Activated CD4-positive, alpha-beta memory T cell treated with anti-CD3 and anti-CD28 coated beads, Interleukin-2, amount 10 ng/mL, durations not matched to agents 7 days and 5 days (primary cell): ENCODE measurements around the gene PUM1. TPM values are rescaled to one million over a fixed set of nuclear protein-coding genes. Genes with fewer than 3 reads are reported as not detected.
"Not testable (repeated sequence)": the region's sequence is repeated elsewhere in the genome, so short reads cannot be mapped to it uniquely, and the experiment has no call there.

Experiments used
- CTCF ChIA-PET: fragments of 350-600 bp; sonication (Branson Sonifier 250); formaldehyde crosslinking; loops from one replicate; lab custom pipeline; 2021; ENCODE audit warnings: antibody characterized with exemption, inconsistent platforms; lab: Charles Lee
- POLR2A ChIA-PET: fragments of 350-600 bp; sonication (Branson Sonifier 250); formaldehyde crosslinking; loops from one replicate; lab custom pipeline; 2021; ENCODE audit warnings: antibody characterized with exemption; lab: Charles Lee
- DNase-seq: peaks from one replicate; pipeline ENCODE4 v3.0.0-alpha.2; 2020
- H3K27ac Mint-ChIP-seq: one replicate; pipeline ENCODE4 v1.8.0; 2021; ENCODE audit warnings: mild to moderate bottlenecking, mixed read lengths
- H3K27me3 Mint-ChIP-seq: one replicate; pipeline ENCODE4 v1.8.0; 2021; ENCODE audit warnings: mixed read lengths
- H3K36me3 Mint-ChIP-seq: one replicate; pipeline ENCODE4 v1.8.0; 2021; ENCODE audit warnings: low read depth, mixed read lengths
- H3K4me1 Mint-ChIP-seq: one replicate; pipeline ENCODE4 v1.8.0; 2021; ENCODE audit warnings: mixed read lengths
- H3K4me3 Mint-ChIP-seq: one replicate; pipeline ENCODE4 v1.8.0; 2021; ENCODE audit warnings: mild to moderate bottlenecking, mixed read lengths
- H3K9me3 Mint-ChIP-seq: one replicate; pipeline ENCODE4 v1.8.0; 2021; ENCODE audit warnings: mixed read lengths
- total RNA-seq, 2 experiments: library from RNA; stranded (reverse); gene quantifications; one replicate each; pipeline ENCODE4 v1.2.3, GENCODE V29; 2021

PUM1 gene
- total RNA-seq, 2 experiments from 2014 or later, result 86.8 to 87.4 TPM

- no peak for DNase-seq
- Mint-ChIP-seq H3K9me3 (no peaks in the 10 kb centered on the region), H3K27ac (no peak overlapping the region), H3K36me3 (peaks cover 55% of the 10 kb centered on the region), H3K4me1 (no peaks in the 10 kb centered on the region), H3K27me3 (no peaks in the 10 kb centered on the region), H3K4me3 (no peak overlapping the region)
- ChIA-PET POLR2A (no interaction called here), CTCF (interaction anchor here (1.1 to 1.7 kb wide), 2 partner anchors 14 to 224 kb away, joined by 4 to 5 read pairs; no protein-coding TSS in a partner anchor)
Observed at GRCh38 chr1:30942326-30942963, 123.1 kb downstream of the PUM1 start.

- DNase-seq, result no peak
- POLR2A ChIA-PET, result no interaction called here
- H3K9me3 Mint-ChIP-seq, result no peaks in the 10 kb centered on the region
- no peaks in the 10 kb centered on the region for H3K4me1 Mint-ChIP-seq
- no peaks in the 10 kb centered on the region for H3K27me3 Mint-ChIP-seq
- no peak overlapping the region for H3K4me3 Mint-ChIP-seq
- CTCF ChIA-PET, result no interaction called here
- H3K36me3 Mint-ChIP-seq, result peaks cover 61% of the 10 kb centered on the region
- no peak overlapping the region for H3K27ac Mint-ChIP-seq
Observed at GRCh38 chr1:30940541-30940940, 125.0 kb downstream of the PUM1 start.

DNA sequence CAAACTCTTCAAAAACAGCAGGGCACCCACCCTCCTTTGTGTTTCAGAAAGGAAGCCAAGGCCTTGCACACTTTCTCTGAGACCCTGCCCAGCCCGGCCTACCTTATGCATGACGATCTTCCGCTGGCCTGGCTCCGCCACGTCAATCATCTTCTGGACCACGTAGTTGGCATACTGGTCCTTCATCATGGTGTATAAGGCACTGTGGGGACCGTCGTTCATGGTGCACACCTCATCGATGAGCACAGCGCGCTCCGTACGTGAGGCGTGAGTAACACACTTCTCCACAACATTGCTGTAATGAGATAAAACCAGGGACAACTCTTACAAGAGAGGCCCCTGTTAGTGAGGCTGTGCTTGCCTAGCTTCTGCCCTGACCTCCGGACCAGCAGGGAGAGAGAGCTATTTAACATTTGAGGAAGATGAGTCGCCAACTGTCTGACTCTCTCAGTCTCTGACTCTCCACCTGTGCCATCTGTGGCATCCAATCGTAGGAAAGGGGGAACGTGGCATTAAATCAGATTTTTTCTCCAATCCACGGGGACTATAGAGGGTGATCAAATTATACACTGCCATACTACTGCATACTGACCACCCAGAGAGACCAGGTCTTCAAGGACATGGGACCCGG is 128.9 kb downstream of the PUM1 start:
- H3K36me3 Mint-ChIP-seq, result peaks cover 53% of the 10 kb centered on the region
- no peak overlapping the region for H3K27ac Mint-ChIP-seq
- H3K4me3 Mint-ChIP-seq, result no peak overlapping the region
- CTCF ChIA-PET, result no interaction called here
- POLR2A ChIA-PET, result no interaction called here
- no peaks in the 10 kb centered on the region for H3K4me1 Mint-ChIP-seq
- no peaks in the 10 kb centered on the region for H3K27me3 Mint-ChIP-seq
- no peaks in the 10 kb centered on the region for H3K9me3 Mint-ChIP-seq
- DNase-seq, result no peak

DNA sequence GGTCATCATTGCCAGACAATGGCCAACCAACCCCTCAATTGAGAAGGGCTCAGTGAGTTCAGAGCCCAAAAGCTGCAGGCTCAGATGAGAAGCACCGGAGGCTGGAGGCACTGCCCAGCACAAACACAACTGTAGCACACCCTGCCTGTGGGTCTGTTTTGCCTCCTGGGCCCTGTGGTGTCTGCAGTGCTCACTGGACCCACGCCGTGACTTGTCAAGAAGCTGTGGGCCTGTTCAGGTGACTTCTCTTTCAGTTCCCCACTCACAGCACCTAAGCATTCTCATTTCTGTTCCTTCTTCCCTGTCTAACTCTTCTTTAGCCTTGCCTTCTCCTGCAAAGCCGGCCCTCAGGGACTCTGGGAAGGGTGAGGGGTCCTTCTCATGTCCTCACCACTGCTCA is 129.8 kb downstream of the PUM1 start:
- CTCF ChIA-PET, H3K9me3 Mint-ChIP-seq, H3K4me1 Mint-ChIP-seq, H3K4me3 Mint-ChIP-seq, H3K27me3 Mint-ChIP-seq, DNase-seq, POLR2A ChIA-PET, H3K27ac Mint-ChIP-seq: not testable (repeated sequence)
- H3K36me3 Mint-ChIP-seq, result peaks cover 45% of the 10 kb centered on the region

GRCh38 chr1:30934613-30935012 is 130.9 kb downstream of the PUM1 start:
- H3K9me3 Mint-ChIP-seq, result no peaks in the 10 kb centered on the region
- peaks cover 41% of the 10 kb centered on the region for H3K36me3 Mint-ChIP-seq
- H3K27ac Mint-ChIP-seq, result no peak overlapping the region
- H3K4me1 Mint-ChIP-seq, result no peaks in the 10 kb centered on the region
- DNase-seq, result no peak
- no peaks in the 10 kb centered on the region for H3K27me3 Mint-ChIP-seq
- ChIA-PET CTCF (interaction anchor here (0.8 to 1.2 kb wide), 2 partner anchors 25 to 152 kb away, joined by 3 read pairs; no protein-coding TSS in a partner anchor), POLR2A (interaction anchor here (1.3 kb wide), 1 partner anchor 130 kb away, joined by 3 read pairs; no protein-coding TSS in a partner anchor)
- H3K4me3 Mint-ChIP-seq, result no peak overlapping the region

DNA sequence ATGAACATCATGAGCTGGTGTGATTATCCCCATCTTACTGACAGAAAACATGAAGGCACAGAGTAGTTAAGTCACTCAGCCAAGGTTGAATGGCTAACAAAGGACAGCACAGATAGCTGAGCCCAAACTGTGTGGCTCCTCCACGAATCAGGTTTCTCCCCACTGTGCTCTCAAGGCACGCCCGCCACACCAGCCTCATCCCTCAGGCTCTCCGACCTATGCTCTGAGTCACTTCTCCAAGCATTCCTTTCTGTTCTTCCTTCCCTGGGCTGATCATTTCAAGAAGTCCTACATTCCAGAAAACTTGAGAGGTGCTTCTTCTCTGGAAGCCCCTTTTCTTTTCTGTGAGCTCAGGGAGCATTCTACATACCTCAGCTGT is 131.7 kb downstream of the PUM1 start:
- CTCF ChIA-PET, result interaction anchor here (0.8 to 1.2 kb wide), 3 partner anchors 24 to 151 kb away, joined by 3 to 5 read pairs (median 3); no protein-coding TSS in a partner anchor
- no peak overlapping the region for H3K4me3 Mint-ChIP-seq
- no peaks in the 10 kb centered on the region for H3K9me3 Mint-ChIP-seq
- no peak overlapping the region for H3K27ac Mint-ChIP-seq
- H3K4me1 Mint-ChIP-seq, result no peaks in the 10 kb centered on the region
- peaks cover 34% of the 10 kb centered on the region for H3K36me3 Mint-ChIP-seq
- DNase-seq, result no peak
- POLR2A ChIA-PET, result interaction anchor here (1.3 kb wide), 1 partner anchor 131 kb away, joined by 3 read pairs; no protein-coding TSS in a partner anchor
- no peaks in the 10 kb centered on the region for H3K27me3 Mint-ChIP-seq

GRCh38 chr1:30930631-30931173 is 134.8 kb downstream of the PUM1 start:
- POLR2A ChIA-PET, result no interaction called here
- H3K27ac Mint-ChIP-seq, result no peak overlapping the region

GRCh38 chr1:30929944-30930525 is 135.5 kb downstream of the PUM1 start:
- CTCF ChIA-PET, result interaction anchor here (1.1 to 5.1 kb wide), 3 partner anchors 125 to 211 kb away, joined by 4 to 37 read pairs (median 4); no protein-coding TSS in a partner anchor
- DNase-seq, result no peak
- Mint-ChIP-seq H3K27me3 (no peaks in the 10 kb centered on the region), H3K4me3 (no peak overlapping the region), H3K4me1 (peaks cover 2% of the 10 kb centered on the region), H3K9me3 (no peaks in the 10 kb centered on the region), H3K36me3 (peaks cover 16% of the 10 kb centered on the region), H3K27ac (no peak overlapping the region)
- POLR2A ChIA-PET, result no interaction called here

More at GRCh38 chr1:30930631-30931173, 134.8 kb downstream of the PUM1 start:
- Mint-ChIP-seq H3K4me3 (no peak overlapping the region), H3K27me3 (no peaks in the 10 kb centered on the region), H3K4me1 (peaks cover 2% of the 10 kb centered on the region), H3K36me3 (peaks cover 21% of the 10 kb centered on the region), H3K9me3 (no peaks in the 10 kb centered on the region)
- CTCF ChIA-PET, result interaction anchor here (1.1 to 5.1 kb wide), 4 partner anchors 126 to 212 kb away, joined by 4 to 37 read pairs (median 5); no protein-coding TSS in a partner anchor
- no peak for DNase-seq

GRCh38 chr1:30929135-30929889 is 136.2 kb downstream of the PUM1 start:
- ChIA-PET POLR2A (no interaction called here), CTCF (interaction anchor here (0.9 to 5.1 kb wide), 14 partner anchors 10 to 334 kb away, joined by 3 to 37 read pairs (median 4); no protein-coding TSS in a partner anchor)
- no peak overlapping the region for H3K4me3 Mint-ChIP-seq
- no peaks in the 10 kb centered on the region for H3K9me3 Mint-ChIP-seq
- H3K4me1 Mint-ChIP-seq, result peaks cover 2% of the 10 kb centered on the region
- DNase-seq, result peak; percentile 57
- H3K27ac Mint-ChIP-seq, result no peak overlapping the region
- H3K36me3 Mint-ChIP-seq, result peaks cover 9% of the 10 kb centered on the region
- H3K27me3 Mint-ChIP-seq, result no peaks in the 10 kb centered on the region

- Mint-ChIP-seq H3K36me3 (peaks cover 5% of the 10 kb centered on the region), H3K27me3 (no peaks in the 10 kb centered on the region), H3K4me1 (peaks cover 2% of the 10 kb centered on the region), H3K27ac (no peak overlapping the region), H3K4me3 (no peak overlapping the region), H3K9me3 (no peaks in the 10 kb centered on the region)
- CTCF ChIA-PET, result interaction anchor here (0.7 to 5.1 kb wide), 15 partner anchors 9 to 335 kb away, joined by 3 to 37 read pairs (median 4); no protein-coding TSS in a partner anchor
- POLR2A ChIA-PET, result interaction anchor here (0.5 kb wide), 1 partner anchor 18 kb away, joined by 6 read pairs; no protein-coding TSS in a partner anchor
- no peak for DNase-seq
Observed at GRCh38 chr1:30928789-30929134, 136.8 kb downstream of the PUM1 start.

GRCh38 chr1:30928171-30928570 is 137.3 kb downstream of the PUM1 start:
- Mint-ChIP-seq H3K36me3 (no peaks in the 10 kb centered on the region), H3K4me1 (peaks cover 2% of the 10 kb centered on the region), H3K27ac (no peak overlapping the region), H3K27me3 (peaks cover 2% of the 10 kb centered on the region), H3K4me3 (no peak overlapping the region), H3K9me3 (no peaks in the 10 kb centered on the region)
- POLR2A ChIA-PET, result interaction anchor here (0.5 kb wide), 1 partner anchor 18 kb away, joined by 6 read pairs; no protein-coding TSS in a partner anchor
- CTCF ChIA-PET, result interaction anchor here (0.7 to 5.1 kb wide), 14 partner anchors 9 to 335 kb away, joined by 3 to 37 read pairs (median 4); no protein-coding TSS in a partner anchor
- no peak for DNase-seq

GRCh38 chr1:30927448-30927847 is 138.1 kb downstream of the PUM1 start:
- Mint-ChIP-seq H3K9me3 (no peaks in the 10 kb centered on the region), H3K4me3 (no peak overlapping the region), H3K36me3 (no peaks in the 10 kb centered on the region), H3K27me3 (peaks cover 3% of the 10 kb centered on the region), H3K4me1 (peaks cover 2% of the 10 kb centered on the region), H3K27ac (no peak overlapping the region)
- ChIA-PET POLR2A (interaction anchor here (1.6 kb wide), 1 partner anchor 11 kb away, joined by 4 read pairs; no protein-coding TSS in a partner anchor), CTCF (no interaction called here)
- no peak for DNase-seq
